GM19239 (cell line): ENCODE measurements around the gene HMGXB3.

Experiments used
- DNase-seq: peaks from one replicate; pipeline ENCODE4 v3.0.0; 2011; ENCODE audit warnings: low spot score; ENCODE audit not compliant: insufficient read length
- FAIRE-seq: peaks from 2 replicates; lab custom pipeline; 2011; peaks lifted over from hg19 to GRCh38; lab: Jason Lieb, UNC

The HMGXB3 gene

DNA sequence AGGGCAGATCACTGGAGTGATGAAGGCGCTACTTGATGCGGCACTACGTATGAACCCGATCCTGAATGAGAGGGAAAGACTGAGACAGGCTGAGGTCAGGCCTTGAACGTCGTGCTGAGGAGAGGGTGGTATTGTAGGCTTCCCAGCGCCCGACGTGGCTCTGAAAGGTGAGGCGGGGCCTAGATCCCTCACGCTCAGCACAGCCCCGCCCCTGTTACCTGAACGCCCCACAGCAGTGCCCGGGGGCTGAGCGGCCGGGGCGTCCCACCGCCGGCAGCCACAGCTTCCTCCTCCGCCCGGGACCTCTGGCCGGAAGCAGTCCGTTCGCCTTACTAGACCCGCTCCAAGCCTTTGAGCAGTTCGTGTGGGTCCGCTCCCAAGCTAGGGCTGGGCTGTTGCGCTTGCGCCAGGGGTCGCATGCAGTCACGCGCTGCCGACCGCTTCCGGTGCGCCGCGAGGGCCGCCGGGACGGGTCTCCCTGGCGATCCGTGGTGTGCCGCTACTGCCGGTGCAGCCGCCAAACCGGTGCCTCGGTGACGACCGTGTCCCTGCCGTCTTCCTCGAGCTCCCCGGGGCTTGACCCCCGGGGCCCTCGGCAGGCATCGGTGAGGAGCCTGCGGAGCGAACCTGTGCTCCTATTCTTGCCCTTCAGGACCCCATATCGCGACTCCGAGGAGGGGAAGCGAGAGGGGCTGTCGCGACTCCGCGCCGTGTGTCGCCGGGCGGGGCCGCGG is at the start of gene HMGXB3, which contains the start of gene TIGD6:
Gene HMGXB3, plus strand, starts transcription at position 484 of the 734 bp plus-strand sequence. CDS start 4,114 bp downstream, outside the sequence.
Gene TIGD6, minus strand, starts transcription at position 399 of the 734 bp plus-strand sequence. CDS start 4,306 bp downstream, outside the sequence.
- DNase-seq, result peak; percentile 90
- FAIRE-seq, result peak; percentile 87

GRCh38 chr5:149951138-149951749 is 49.3 kb upstream of the HMGXB3 start:
- DNase-seq (no peak), FAIRE-seq (no peak)

- FAIRE-seq (no peak), DNase-seq (no peak)
Measured at GRCh38 chr5:149953436-149954121, 47.0 kb upstream of the HMGXB3 start.

- no peak for FAIRE-seq
Measured at GRCh38 chr5:149954798-149955197, 45.7 kb upstream of the HMGXB3 start.

DNA sequence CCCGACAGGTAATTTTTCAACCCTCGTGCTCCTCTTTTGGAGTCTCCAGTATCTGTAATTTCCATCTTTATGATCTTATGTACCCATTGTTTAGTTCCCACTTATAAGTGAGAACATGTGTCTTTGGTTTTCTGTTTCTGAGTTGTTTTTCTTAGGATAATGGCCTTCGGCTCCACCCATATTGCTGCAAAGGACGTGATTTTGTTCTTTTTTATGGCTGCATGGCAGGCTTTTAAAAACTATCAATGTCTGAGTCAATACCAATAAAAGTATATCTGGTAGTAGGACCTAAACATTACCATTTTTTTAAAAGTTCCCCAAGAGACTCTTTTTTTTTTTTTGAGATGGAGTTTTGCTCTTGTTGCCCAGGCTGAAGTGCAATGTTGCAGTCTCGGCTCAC is 43.9 kb upstream of the HMGXB3 start:
- no peak for FAIRE-seq
- DNase-seq, result no peak

More at GRCh38 chr5:149954798-149955197, 45.7 kb upstream of the HMGXB3 start:
- DNase-seq, result no peak

GRCh38 chr5:149957855-149958254 is 42.7 kb upstream of the HMGXB3 start:
- FAIRE-seq (no peak), DNase-seq (no peak)

DNA sequence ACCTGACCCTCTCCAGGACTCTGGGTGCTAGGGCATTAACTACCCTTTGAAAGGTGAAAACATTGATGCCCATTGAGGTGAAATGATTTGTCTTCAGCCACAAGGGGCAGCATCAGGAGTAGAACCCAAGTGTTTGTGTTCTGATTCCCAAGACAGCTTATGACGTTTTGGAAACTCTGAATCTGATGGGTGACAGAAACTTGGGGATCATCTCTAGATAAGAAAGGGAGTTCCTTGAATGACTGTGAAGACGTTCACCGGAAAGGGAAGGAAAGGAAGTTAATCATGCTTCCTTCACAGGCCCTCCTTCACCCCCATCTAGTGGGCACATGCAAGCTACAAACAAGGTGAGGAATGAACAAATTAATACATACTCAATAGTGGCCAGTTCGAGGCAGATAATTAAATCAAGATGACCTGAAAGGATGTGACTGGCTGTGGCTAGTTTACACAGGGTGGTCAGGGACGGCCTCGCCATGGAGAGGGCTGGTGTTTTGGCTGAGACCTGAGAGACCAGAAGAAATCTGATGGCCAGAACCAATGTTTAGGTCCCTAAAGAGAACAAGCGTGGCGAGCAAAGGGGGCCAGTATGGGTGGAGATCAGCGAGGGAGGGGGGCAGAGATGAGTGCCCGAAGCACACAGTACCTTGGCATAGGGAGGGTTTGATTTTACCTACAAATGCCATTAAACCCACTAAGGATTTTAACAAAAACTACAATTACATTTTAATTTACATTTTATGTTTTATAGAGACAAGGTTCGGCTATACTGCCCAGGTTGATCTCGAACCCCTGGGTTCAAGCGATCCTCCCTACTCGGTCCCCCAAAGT is 40.9 kb upstream of the HMGXB3 start:
- DNase-seq (peak; percentile 40), FAIRE-seq (peak; percentile 88)

GRCh38 chr5:149960272-149961185 is 40.0 kb upstream of the HMGXB3 start, which contains the start of gene SLC26A2:
TSS of gene SLC26A2 (plus strand) at chr5:149960758. CDS start at chr5:149977653, 16,895 bp downstream.
- FAIRE-seq, result peak; percentile 81
- DNase-seq, result peak; percentile 93

GRCh38 chr5:149961186-149961685 is 39.3 kb upstream of the HMGXB3 start:
- no peak for FAIRE-seq
- no peak for DNase-seq

DNA sequence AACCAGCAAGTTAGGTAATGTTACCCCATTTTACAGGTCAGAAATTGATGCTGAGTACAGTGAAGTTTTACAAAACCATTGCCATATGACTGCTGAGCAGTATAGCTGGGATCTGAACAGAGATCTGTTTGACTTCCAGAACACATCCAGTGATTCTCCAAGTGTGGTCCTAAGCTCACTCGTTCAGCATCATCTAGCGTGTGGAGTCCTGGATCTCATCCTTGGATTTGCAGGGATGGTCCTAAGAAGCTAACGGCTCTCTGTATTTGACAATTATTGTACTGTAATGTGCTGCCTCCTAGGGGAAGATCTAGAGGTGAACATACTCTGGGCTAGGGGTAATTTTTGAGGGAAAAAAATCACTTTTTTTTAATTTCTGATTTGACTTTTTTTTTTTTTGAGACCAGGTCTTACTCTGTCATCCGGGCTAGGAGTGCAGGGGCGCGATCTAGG is 38.6 kb upstream of the HMGXB3 start:
- FAIRE-seq (no peak), DNase-seq (no peak)

GRCh38 chr5:149962601-149963300 is 37.8 kb upstream of the HMGXB3 start:
- DNase-seq, result no peak
- no peak for FAIRE-seq

- no peak for FAIRE-seq
- no peak for DNase-seq
Measured at GRCh38 chr5:149963729-149964128, 36.8 kb upstream of the HMGXB3 start.

- DNase-seq (no peak), FAIRE-seq (no peak)
Measured at GRCh38 chr5:149966946-149967345, 33.6 kb upstream of the HMGXB3 start.

DNA sequence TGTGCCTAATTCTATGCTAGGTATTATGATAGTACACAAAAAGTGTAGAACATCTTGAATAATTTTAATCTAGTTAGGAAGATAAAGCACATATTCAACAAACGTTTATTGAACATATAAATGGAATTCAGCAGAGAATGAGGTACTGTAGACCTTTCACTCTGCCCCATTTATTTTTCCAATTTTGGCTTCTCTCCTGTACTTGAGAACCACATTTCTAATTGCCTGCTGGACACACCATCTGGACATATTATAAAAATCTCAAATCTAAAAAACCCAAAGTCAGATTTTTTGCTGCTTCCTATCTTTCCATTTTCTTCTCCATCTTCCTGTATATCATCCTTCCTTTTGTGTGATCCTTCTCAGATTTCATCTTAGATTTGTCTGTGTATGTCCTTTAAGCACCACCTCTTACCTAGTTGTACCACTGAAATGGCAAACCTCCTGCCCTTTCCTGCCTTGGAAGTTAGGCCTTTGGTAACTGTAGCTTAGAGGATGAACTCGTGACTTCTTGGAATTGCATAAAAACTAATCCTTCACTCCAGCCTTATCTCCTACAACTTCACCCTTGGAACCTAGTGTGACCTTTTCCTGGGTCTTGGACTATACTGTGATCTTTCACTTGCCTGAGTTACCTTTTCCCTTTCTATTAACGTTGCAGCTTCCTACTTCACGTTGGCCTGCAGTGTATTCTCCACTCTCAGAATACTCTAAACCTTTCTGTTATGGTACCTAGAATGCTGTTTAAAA is 31.2 kb upstream of the HMGXB3 start:
- FAIRE-seq (no peak), DNase-seq (no peak)

GRCh38 chr5:149975409-149975808 is 25.1 kb upstream of the HMGXB3 start:
- DNase-seq (no peak), FAIRE-seq (no peak)

- DNase-seq, result no peak
- no peak for FAIRE-seq
Measured at GRCh38 chr5:149979896-149980295, 20.6 kb upstream of the HMGXB3 start.

- DNase-seq, result no peak
- no peak for FAIRE-seq
Measured at GRCh38 chr5:149981206-149981605, 19.3 kb upstream of the HMGXB3 start.
